PC-3 (cell line): ENCODE measurements around the gene ADAD2. TPM values are rescaled to one million over a fixed set of nuclear protein-coding genes. Genes with fewer than 3 reads are reported as not detected.

ENCODE experiments used
- ATAC-seq: fragments of 200-7000 bp; cut with Tn5 transposase; 2 replicates; pipeline ENCODE4 v1.9.1; 2020; ENCODE audit warnings: mild to moderate bottlenecking, moderate library complexity
- BruUV-seq: library from RNA; stranded (reverse); fragments of 400-500 nt; replicated peaks from 2 replicates; lab custom pipeline; 2021; lab: Mats Ljungman, UMichigan
- CTCF ChIA-PET: fragments of 300-600 bp; sonication (Branson Sonifier 250); formaldehyde crosslinking; loops from one replicate; lab custom pipeline; 2022; ENCODE audit warnings: antibody characterized with exemption; lab: Charles Lee
- POLR2A ChIA-PET: fragments of 300-600 bp; sonication (Branson Sonifier 250); formaldehyde crosslinking; loops from one replicate; lab custom pipeline; 2022; ENCODE audit warnings: antibody characterized with exemption; ENCODE audit not compliant: unreplicated experiment; lab: Charles Lee
- DNase-seq: peaks from one replicate; pipeline ENCODE4 v3.0.0-alpha.2; 2015
- H2AFZ ChIP-seq: fragments of 300-600 bp; sonication (generic); 2 replicates; pipeline ENCODE4 v1.6.0; 2016; ENCODE audit warnings: antibody characterized with exemption, low read length
- H3F3A ChIP-seq: fragments of 300-600 bp; sonication (generic); one replicate; pipeline ENCODE4 v1.6.0; 2017; ENCODE audit warnings: antibody characterized with exemption, low read length, control low read depth, mild to moderate bottlenecking; ENCODE audit not compliant: unreplicated experiment
- H3K27ac ChIP-seq: fragments of 300-600 bp; sonication (generic); 2 replicates; pipeline ENCODE4 v1.5.1; 2016; ENCODE audit warnings: mild to moderate bottlenecking, low read length
- H3K27me3 ChIP-seq: fragments of 300-600 bp; sonication (generic); 2 replicates; pipeline ENCODE4 v1.6.1; 2016; ENCODE audit warnings: low read length, mixed read lengths
- H3K36me3 ChIP-seq: fragments of 300-600 bp; sonication (generic); 2 replicates; pipeline ENCODE4 v1.6.1; 2016; ENCODE audit warnings: low read depth, mixed run types, low read length, mixed read lengths
- H3K4me1 ChIP-seq: fragments of 300-600 bp; sonication (generic); 2 replicates; pipeline ENCODE4 v1.5.1; 2016; ENCODE audit warnings: low read length; ENCODE audit not compliant: insufficient read depth
- H3K4me2 ChIP-seq: fragments of 300-600 bp; sonication (generic); 2 replicates; pipeline ENCODE4 v1.6.0; 2016; ENCODE audit warnings: low read length
- H3K4me3 ChIP-seq: fragments of 300-600 bp; sonication (generic); 2 replicates; pipeline ENCODE4 v1.5.1; 2016; ENCODE audit warnings: mild to moderate bottlenecking, low read length, mixed read lengths
- H3K79me2 ChIP-seq: fragments of 300-600 bp; sonication (generic); 2 replicates; pipeline ENCODE4 v1.6.1; 2017; ENCODE audit warnings: low read length, mixed read lengths
- H3K9ac ChIP-seq: fragments of 300-600 bp; sonication (generic); 2 replicates; pipeline ENCODE4 v1.6.0; 2016; ENCODE audit warnings: mild to moderate bottlenecking, low read length
- H3K9me2 ChIP-seq: fragments of 300-600 bp; sonication (generic); replicated peaks from 2 replicates; pipeline ENCODE4 v1.6.1; 2016; ENCODE audit warnings: mixed run types, low read length, mixed read lengths
- H3K9me3 ChIP-seq: fragments of 300-600 bp; sonication (generic); 2 replicates; pipeline ENCODE4 v1.6.1; 2016; ENCODE audit warnings: low read length, mixed read lengths
- H4K20me1 ChIP-seq: fragments of 300-600 bp; sonication (generic); 2 replicates; pipeline ENCODE4 v1.6.1; 2016; ENCODE audit warnings: low read length, mixed read lengths
- EZH2 ChIP-seq: fragments of 300-600 bp; sonication (generic); IDR thresholded peaks from one replicate; pipeline ENCODE4 v1.6.1; 2017; ENCODE audit warnings: antibody characterized with exemption, mild to moderate bottlenecking, low read length; ENCODE audit not compliant: unreplicated experiment
- EZH2phosphoT487 ChIP-seq: fragments of 300-600 bp; sonication (generic); IDR thresholded peaks from 2 replicates; pipeline ENCODE4 v1.6.1; 2018; ENCODE audit warnings: mild to moderate bottlenecking, antibody characterized with exemption, low read length, borderline replicate concordance
- intact Hi-C: fragments of 100-400 bp; cut with micrococcal nuclease; formaldehyde crosslinking; loops from 2 replicates; pipeline ENCODE4 v1.9.0; 2023
- total RNA-seq: library from RNA; depleted of rRNA; stranded (reverse); fragments of >200 nt; gene quantifications from 2 replicates; pipeline ENCODE4 v1.2.3, GENCODE V29; 2014
- TF ChIP-seq, protein P1 (sequence below): fragments of 300-600 bp; sonication (generic); conservative IDR thresholded peaks from 2 replicates; pipeline ENCODE4 v1.5.1; 2017; ENCODE audit warnings: antibody characterized with exemption, low read depth, mild to moderate bottlenecking, low read length

Gene ADAD2
- total RNA-seq, 1 experiment from 2014 or later = not detected

DNA sequence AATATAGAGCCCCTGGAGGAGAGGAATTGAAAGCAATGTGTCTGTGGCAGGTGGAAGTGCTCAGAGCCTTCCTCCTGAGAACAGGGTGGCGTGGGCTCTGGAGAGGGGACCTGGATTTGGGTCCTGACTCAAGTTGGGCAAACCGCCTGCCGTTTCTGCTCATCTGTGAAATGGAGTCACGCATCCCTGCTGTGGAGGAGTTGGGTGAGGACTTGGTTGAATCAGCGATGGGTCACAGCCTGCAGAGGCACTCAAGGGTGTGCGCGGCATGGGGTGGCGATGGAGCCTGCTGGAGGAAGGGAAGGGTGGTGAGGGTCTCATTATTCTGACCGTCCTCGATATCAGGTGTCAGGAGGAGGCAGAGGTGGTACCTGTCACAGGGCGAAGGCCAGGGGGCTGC, 3.1 kb downstream of the ADAD2 start:
- H3K9me3 ChIP-seq = no peaks in the 10 kb centered on the region
- DNase-seq = no peak
- no peak for ATAC-seq
- no peaks in the 10 kb centered on the region for H4K20me1 ChIP-seq
- H3K36me3 ChIP-seq = no peaks in the 10 kb centered on the region
- no peak overlapping the region for H3K4me2 ChIP-seq
- H3K79me2 ChIP-seq = no peaks in the 10 kb centered on the region
- H3F3A ChIP-seq = no peaks in the 10 kb centered on the region
- no peaks in the 10 kb centered on the region for H3K9me2 ChIP-seq
- intact Hi-C loops = no loop called here
- ChIA-PET POLR2A (no interaction called here), CTCF (no interaction called here)
- TF ChIP-seq, protein P1, sequence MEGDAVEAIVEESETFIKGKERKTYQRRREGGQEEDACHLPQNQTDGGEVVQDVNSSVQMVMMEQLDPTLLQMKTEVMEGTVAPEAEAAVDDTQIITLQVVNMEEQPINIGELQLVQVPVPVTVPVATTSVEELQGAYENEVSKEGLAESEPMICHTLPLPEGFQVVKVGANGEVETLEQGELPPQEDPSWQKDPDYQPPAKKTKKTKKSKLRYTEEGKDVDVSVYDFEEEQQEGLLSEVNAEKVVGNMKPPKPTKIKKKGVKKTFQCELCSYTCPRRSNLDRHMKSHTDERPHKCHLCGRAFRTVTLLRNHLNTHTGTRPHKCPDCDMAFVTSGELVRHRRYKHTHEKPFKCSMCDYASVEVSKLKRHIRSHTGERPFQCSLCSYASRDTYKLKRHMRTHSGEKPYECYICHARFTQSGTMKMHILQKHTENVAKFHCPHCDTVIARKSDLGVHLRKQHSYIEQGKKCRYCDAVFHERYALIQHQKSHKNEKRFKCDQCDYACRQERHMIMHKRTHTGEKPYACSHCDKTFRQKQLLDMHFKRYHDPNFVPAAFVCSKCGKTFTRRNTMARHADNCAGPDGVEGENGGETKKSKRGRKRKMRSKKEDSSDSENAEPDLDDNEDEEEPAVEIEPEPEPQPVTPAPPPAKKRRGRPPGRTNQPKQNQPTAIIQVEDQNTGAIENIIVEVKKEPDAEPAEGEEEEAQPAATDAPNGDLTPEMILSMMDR = no peak
- TF ChIP-seq EZH2 (no peak), EZH2phosphoT487 (no peak)
- H3K4me3 ChIP-seq = no peak overlapping the region
- no peaks in the 10 kb centered on the region for H3K4me1 ChIP-seq
- no peak overlapping the region for H3K9ac ChIP-seq
- no peak overlapping the region for H3K27ac ChIP-seq
- no TSS peak for BruUV-seq
- H2AFZ ChIP-seq = no peak overlapping the region
- H3K27me3 ChIP-seq = no peaks in the 10 kb centered on the region

DNA sequence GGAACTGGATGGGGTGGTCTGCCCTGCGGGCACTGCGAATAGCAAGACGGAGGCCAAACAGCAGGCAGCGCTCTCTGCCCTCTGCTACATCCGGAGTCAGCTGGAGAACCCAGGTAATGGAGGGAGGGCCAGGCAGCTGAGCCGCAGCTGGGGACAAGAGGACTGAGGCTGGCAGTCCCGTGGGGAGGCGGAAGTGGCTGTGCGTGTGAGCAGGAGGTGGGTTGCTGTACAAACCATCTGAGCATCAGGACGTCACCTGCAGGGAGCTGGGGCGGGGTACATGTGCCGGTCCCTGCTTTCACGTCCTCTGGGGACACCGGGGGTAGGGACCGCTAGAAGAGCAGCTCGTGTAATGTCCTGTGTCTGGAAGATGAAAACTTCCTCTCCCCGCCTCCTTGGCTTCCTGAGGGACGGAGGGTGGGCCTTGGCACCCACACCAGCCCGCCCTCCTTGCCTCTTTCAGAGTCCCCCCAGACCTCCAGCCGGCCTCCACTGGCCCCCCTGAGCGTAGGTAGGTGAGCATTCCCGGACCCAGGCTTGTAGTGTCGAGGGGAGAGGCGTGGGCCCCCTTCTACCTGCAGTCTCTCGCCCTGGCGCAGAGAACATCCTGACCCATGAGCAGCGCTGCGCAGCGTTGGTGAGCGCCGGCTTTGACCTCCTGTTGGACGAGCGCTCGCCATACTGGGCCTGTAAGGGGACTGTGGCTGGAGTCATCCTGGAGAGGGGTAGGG, 3.7 kb downstream of the ADAD2 start:
- Histone ChIP-seq H3K9me2 (no peaks in the 10 kb centered on the region), H3K4me3 (no peak overlapping the region), H3K79me2 (no peaks in the 10 kb centered on the region), H3K36me3 (no peaks in the 10 kb centered on the region), H3K4me2 (no peak overlapping the region), H2AFZ (no peak overlapping the region), H4K20me1 (no peaks in the 10 kb centered on the region), H3K4me1 (no peaks in the 10 kb centered on the region), H3K27ac (no peak overlapping the region), H3K9ac (no peak overlapping the region), H3F3A (no peaks in the 10 kb centered on the region), H3K27me3 (no peaks in the 10 kb centered on the region), H3K9me3 (no peaks in the 10 kb centered on the region)
- no TSS peak for BruUV-seq
- intact Hi-C loops = no loop called here
- DNase-seq (no peak), ATAC-seq (no peak)
- CTCF ChIA-PET = no interaction called here
- POLR2A ChIA-PET = no interaction called here
- TF ChIP-seq, protein P1 = no peak
- TF ChIP-seq EZH2phosphoT487 (no peak), EZH2 (no peak)
